ENCODE results near the gene TIAM2.

DNA sequence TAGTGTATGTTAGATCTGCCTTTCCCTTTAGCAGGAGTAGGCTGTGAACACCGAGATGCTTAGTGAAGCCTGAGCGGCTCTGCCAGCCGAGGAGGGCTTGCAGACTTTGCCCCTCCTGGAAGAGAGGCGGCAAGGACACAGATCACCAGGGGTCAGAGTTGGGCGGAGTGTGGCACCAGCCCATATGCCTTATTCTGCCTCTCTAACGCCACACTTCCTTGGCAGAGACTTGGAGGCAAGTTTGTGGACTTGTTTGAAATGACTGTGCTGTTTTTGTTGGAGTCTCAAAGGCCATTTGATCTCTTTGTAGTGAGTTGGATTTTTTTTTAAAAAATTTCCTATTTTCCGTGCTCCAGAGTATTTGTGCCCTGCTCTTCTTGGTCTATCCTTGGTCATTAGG is 224.2 kb downstream of the TIAM2 start:
- TF ChIP-seq SP1 (IDR thresholded peaks at IDR 0.05) (no peak), BHLHE40 (IDR thresholded peaks at IDR 0.05; ENCODE audit: borderline replicate concordance) (no peak), ELF4 (IDR thresholded peaks at IDR 0.05) (no peak)

Data from HEK293T (cell line).